ENCODE data around the gene CFAP69. TPM values are rescaled to one million over a fixed set of nuclear protein-coding genes. Genes with fewer than 3 reads are reported as not detected.

CFAP69 gene
- total RNA-seq, 5 donors from 2014 or later (not counting 1 experiment from before 2014, with no cell fraction given), result 0.20 to 0.64 (median 0.41) TPM; not detected in 1

DNA sequence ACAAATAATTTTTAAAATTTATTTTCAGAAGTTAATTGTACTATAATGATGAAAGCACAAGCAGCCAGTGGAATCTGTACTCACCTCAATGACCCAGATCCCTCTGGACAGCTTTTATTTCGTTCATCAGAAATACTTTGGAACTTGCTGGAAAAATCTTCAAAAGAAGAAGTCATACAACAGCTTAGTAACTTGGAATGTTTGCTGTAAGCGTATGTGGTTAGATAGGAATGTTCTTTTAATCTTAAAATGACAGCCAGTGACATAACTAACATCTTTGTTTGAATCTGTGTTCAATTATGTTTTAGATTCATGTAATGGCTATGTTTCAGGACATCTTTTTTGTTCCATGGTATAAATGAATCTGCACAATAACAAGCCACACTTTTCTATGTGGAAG is 26.8 kb downstream of the CFAP69 start:
- Mint-ChIP-seq H3K27me3 (no peaks in the 10 kb centered on the region), H3K27ac (no peak overlapping the region), H3K4me1 (no peaks in the 10 kb centered on the region), H3K36me3 (no peaks in the 10 kb centered on the region), H3K4me3 (no peak overlapping the region), H3K9me3 (no peaks in the 10 kb centered on the region)
- H3K9me3 ChIP-seq, result no peaks in the 10 kb centered on the region
- ATAC-seq (replicated peaks in 1 of 4) (no peak), DNase-seq (no peak)
- H3K27ac ChIP-seq (ENCODE audit: low read length), result no peak overlapping the region
- no peaks in the 10 kb centered on the region for H3K27me3 ChIP-seq (replicated peaks in 1 of 2; ENCODE audit: control insufficient read depth in 2 of 2, extremely low read depth in 1 of 2, insufficient read depth in 2 of 2, low read length in 1 of 2)
- 100% methylated on average over 1 of the region's 2 CpGs for WGBS (ENCODE audit: insufficient coverage)
- no peaks in the 10 kb centered on the region for H3K36me3 ChIP-seq (ENCODE audit: control insufficient read depth in 2 of 2, extremely low read depth in 1 of 2, insufficient read depth in 1 of 2, low read length in 1 of 2)
- H3K4me1 ChIP-seq (ENCODE audit: control insufficient read depth in 1 of 2, extremely low read depth in 1 of 2, insufficient read depth in 2 of 2, low read length in 2 of 2), result no peaks in the 10 kb centered on the region
- POLR2A ChIA-PET, result no interaction called here
- H3K4me3 ChIP-seq (ENCODE audit: control insufficient read depth in 1 of 2, extremely low read depth in 1 of 2, low read length in 1 of 2), result no peak overlapping the region
- CTCF ChIA-PET, result no interaction called here

- Histone ChIP-seq H3K27ac (ENCODE audit: low read length) (no peak overlapping the region), H3K27me3 (replicated peaks in 1 of 2; ENCODE audit: control insufficient read depth in 2 of 2, extremely low read depth in 1 of 2, insufficient read depth in 2 of 2, low read length in 1 of 2) (no peaks in the 10 kb centered on the region), H3K36me3 (ENCODE audit: control insufficient read depth in 2 of 2, extremely low read depth in 1 of 2, insufficient read depth in 1 of 2, low read length in 1 of 2) (no peaks in the 10 kb centered on the region), H3K4me3 (ENCODE audit: control insufficient read depth in 1 of 2, extremely low read depth in 1 of 2, low read length in 1 of 2) (no peak overlapping the region), H3K9me3 (no peaks in the 10 kb centered on the region), H3K4me1 (ENCODE audit: control insufficient read depth in 1 of 2, extremely low read depth in 1 of 2, insufficient read depth in 2 of 2, low read length in 2 of 2) (no peaks in the 10 kb centered on the region)
- ATAC-seq (replicated peaks in 1 of 4) (no peak), DNase-seq (no peak)
- no peaks in the 10 kb centered on the region for H3K36me3 Mint-ChIP-seq
- H3K4me3 Mint-ChIP-seq, result no peak overlapping the region
- H3K27me3 Mint-ChIP-seq, result no peaks in the 10 kb centered on the region
- H3K9me3 Mint-ChIP-seq, result no peaks in the 10 kb centered on the region
- no peaks in the 10 kb centered on the region for H3K4me1 Mint-ChIP-seq
- no CpG with 5 or more reads among the region's 2 CpGs for WGBS (ENCODE audit: insufficient coverage)
- POLR2A ChIA-PET, result no interaction called here
- no peak overlapping the region for H3K27ac Mint-ChIP-seq
- CTCF ChIA-PET, result no interaction called here
Measured at GRCh38 chr7:90272242-90272641, 27.3 kb downstream of the CFAP69 start.

DNA sequence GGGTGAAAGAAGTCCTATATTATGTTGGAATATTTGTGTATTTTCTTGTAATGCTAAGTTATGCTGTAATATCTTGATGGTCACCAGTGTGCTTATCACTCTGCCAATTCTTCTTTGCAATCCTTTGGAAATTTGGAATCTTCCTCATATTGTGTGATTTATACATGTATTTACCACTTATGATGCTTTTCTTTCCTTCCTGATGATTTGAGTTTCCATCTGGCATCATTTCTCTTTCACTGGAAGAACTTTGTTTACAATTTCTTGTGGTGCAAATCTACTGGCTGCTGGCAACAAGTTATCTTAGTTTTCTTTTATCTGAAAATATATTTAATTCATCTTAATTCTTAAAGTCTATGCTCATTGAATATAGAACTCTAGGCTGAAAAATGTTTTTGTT is 29.2 kb downstream of the CFAP69 start:
- Histone ChIP-seq H3K4me1 (ENCODE audit: control insufficient read depth in 1 of 2, extremely low read depth in 1 of 2, insufficient read depth in 2 of 2, low read length in 2 of 2) (no peaks in the 10 kb centered on the region), H3K27ac (ENCODE audit: low read length) (no peak overlapping the region), H3K36me3 (ENCODE audit: control insufficient read depth in 2 of 2, extremely low read depth in 1 of 2, insufficient read depth in 1 of 2, low read length in 1 of 2) (no peaks in the 10 kb centered on the region), H3K4me3 (ENCODE audit: control insufficient read depth in 1 of 2, extremely low read depth in 1 of 2, low read length in 1 of 2) (no peak overlapping the region), H3K27me3 (replicated peaks in 1 of 2; ENCODE audit: control insufficient read depth in 2 of 2, extremely low read depth in 1 of 2, insufficient read depth in 2 of 2, low read length in 1 of 2) (no peaks in the 10 kb centered on the region), H3K9me3 (no peaks in the 10 kb centered on the region)
- DNase-seq (no peak), ATAC-seq (replicated peaks in 1 of 4) (no peak)
- POLR2A ChIA-PET, result no interaction called here
- CTCF ChIA-PET, result no interaction called here
- H3K27ac Mint-ChIP-seq, result no peak overlapping the region
- no peaks in the 10 kb centered on the region for H3K4me1 Mint-ChIP-seq
- H3K4me3 Mint-ChIP-seq, result no peak overlapping the region
- H3K36me3 Mint-ChIP-seq, result no peaks in the 10 kb centered on the region
- H3K27me3 Mint-ChIP-seq, result peaks cover 0 to 4% of the 10 kb centered on the region in 2 donors
- H3K9me3 Mint-ChIP-seq, result no peaks in the 10 kb centered on the region

DNA sequence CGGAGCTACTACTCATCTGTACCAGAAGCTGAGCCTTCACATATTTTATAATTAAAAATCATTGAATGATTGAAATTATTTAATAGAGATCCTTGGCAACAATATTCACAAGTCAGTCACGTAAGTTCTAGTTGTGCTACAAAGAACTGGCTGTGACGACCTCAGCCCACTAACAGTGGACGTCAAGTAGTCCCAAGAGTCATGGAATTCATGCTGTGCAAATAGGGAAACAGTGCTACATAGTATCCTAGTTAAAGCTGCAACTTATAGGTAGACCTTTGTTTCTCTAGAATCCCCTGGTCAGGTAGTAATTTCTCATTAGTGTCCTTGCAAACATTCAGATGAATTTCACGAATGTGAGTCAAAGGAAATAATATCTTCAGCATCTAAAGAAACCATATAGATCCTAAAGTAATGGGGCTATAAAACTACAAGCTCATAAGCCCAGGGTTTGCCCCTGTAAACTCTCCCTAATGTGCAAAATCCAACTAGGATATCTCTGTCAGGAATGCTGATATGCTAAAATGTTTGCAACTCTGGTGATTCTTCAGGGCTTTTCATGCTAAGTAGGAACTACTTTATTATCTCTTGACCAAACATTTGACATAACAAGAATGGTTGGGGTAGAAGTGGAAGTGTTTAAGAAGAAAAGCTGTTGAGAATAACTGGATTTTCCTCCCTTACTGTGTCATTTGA is 31.2 kb downstream of the CFAP69 start:
- H3K4me1 ChIP-seq (ENCODE audit: control insufficient read depth in 1 of 2, extremely low read depth in 1 of 2, insufficient read depth in 2 of 2, low read length in 2 of 2), result no peaks in the 10 kb centered on the region
- Mint-ChIP-seq H3K4me3 (no peak overlapping the region), H3K27me3 (peaks cover 0 to 4% of the 10 kb centered on the region in 2 donors), H3K4me1 (no peaks in the 10 kb centered on the region), H3K36me3 (no peaks in the 10 kb centered on the region), H3K27ac (no peak overlapping the region), H3K9me3 (no peaks in the 10 kb centered on the region)
- ChIA-PET CTCF (interaction anchor here in 1 of 2 donors (1.3 kb wide), 1 partner anchor 151 kb away, joined by 3 read pairs; no protein-coding TSS in a partner anchor), POLR2A (no interaction called here)
- no peaks in the 10 kb centered on the region for H3K27me3 ChIP-seq (replicated peaks in 1 of 2; ENCODE audit: control insufficient read depth in 2 of 2, extremely low read depth in 1 of 2, insufficient read depth in 2 of 2, low read length in 1 of 2)
- H3K36me3 ChIP-seq (ENCODE audit: control insufficient read depth in 2 of 2, extremely low read depth in 1 of 2, insufficient read depth in 1 of 2, low read length in 1 of 2), result no peaks in the 10 kb centered on the region
- H3K9me3 ChIP-seq, result no peaks in the 10 kb centered on the region
- H3K27ac ChIP-seq (ENCODE audit: low read length), result no peak overlapping the region
- DNase-seq (no peak), ATAC-seq (replicated peaks in 1 of 4) (no peak)
- 94% methylated on average over 2 of the region's 5 CpGs for WGBS (ENCODE audit: insufficient coverage)
- H3K4me3 ChIP-seq (ENCODE audit: control insufficient read depth in 1 of 2, extremely low read depth in 1 of 2, low read length in 1 of 2), result no peak overlapping the region

- H3K27ac Mint-ChIP-seq, result no peak overlapping the region
- peaks cover 0 to 4% (median 0%) of the 10 kb centered on the region in 3 donors for H3K9me3 Mint-ChIP-seq
- no peak overlapping the region for H3K27ac ChIP-seq (ENCODE audit: low read length)
- H3K36me3 ChIP-seq (ENCODE audit: control insufficient read depth in 2 of 2, extremely low read depth in 1 of 2, insufficient read depth in 1 of 2, low read length in 1 of 2), result no peaks in the 10 kb centered on the region
- no peaks in the 10 kb centered on the region for H3K4me1 ChIP-seq (ENCODE audit: control insufficient read depth in 1 of 2, extremely low read depth in 1 of 2, insufficient read depth in 2 of 2, low read length in 2 of 2)
- no CpG with 5 or more reads among the region's 3 CpGs for WGBS (ENCODE audit: insufficient coverage)
- no peaks in the 10 kb centered on the region for H3K36me3 Mint-ChIP-seq
- H3K4me3 Mint-ChIP-seq, result no peak overlapping the region
- H3K4me3 ChIP-seq (ENCODE audit: control insufficient read depth in 1 of 2, extremely low read depth in 1 of 2, low read length in 1 of 2), result no peak overlapping the region
- ATAC-seq (replicated peaks in 1 of 4) (no peak), DNase-seq (no peak)
- ChIA-PET CTCF (no interaction called here), POLR2A (no interaction called here)
- H3K9me3 ChIP-seq, result no peaks in the 10 kb centered on the region
- H3K27me3 Mint-ChIP-seq, result peaks cover 0 to 11% of the 10 kb centered on the region in 2 donors
- H3K27me3 ChIP-seq (replicated peaks in 1 of 2; ENCODE audit: control insufficient read depth in 2 of 2, extremely low read depth in 1 of 2, insufficient read depth in 2 of 2, low read length in 1 of 2), result no peaks in the 10 kb centered on the region
- H3K4me1 Mint-ChIP-seq, result peaks cover 0 to 3% (median 3%) of the 10 kb centered on the region in 3 donors
Measured at GRCh38 chr7:90288154-90288553, 43.2 kb downstream of the CFAP69 start.

GRCh38 chr7:90290244-90291113 is 45.5 kb downstream of the CFAP69 start:
- Histone ChIP-seq H3K4me1 (ENCODE audit: control insufficient read depth in 1 of 2, extremely low read depth in 1 of 2, insufficient read depth in 2 of 2, low read length in 2 of 2) (no peaks in the 10 kb centered on the region), H3K27me3 (replicated peaks in 1 of 2; ENCODE audit: control insufficient read depth in 2 of 2, extremely low read depth in 1 of 2, insufficient read depth in 2 of 2, low read length in 1 of 2) (peaks cover 0 to 2% of the 10 kb centered on the region in 2 experiments), H3K4me3 (ENCODE audit: control insufficient read depth in 1 of 2, extremely low read depth in 1 of 2, low read length in 1 of 2) (no peak overlapping the region), H3K27ac (ENCODE audit: low read length) (no peak overlapping the region), H3K36me3 (ENCODE audit: control insufficient read depth in 2 of 2, extremely low read depth in 1 of 2, insufficient read depth in 1 of 2, low read length in 1 of 2) (no peaks in the 10 kb centered on the region), H3K9me3 (no peaks in the 10 kb centered on the region)
- no peaks in the 10 kb centered on the region for H3K36me3 Mint-ChIP-seq
- ChIA-PET POLR2A (interaction anchor here in 1 of 2 donors (0.6 to 0.7 kb wide), 2 partner anchors 11 to 12 kb away, joined by 3 to 4 read pairs; no protein-coding TSS in a partner anchor), CTCF (no interaction called here)
- WGBS (ENCODE audit: insufficient coverage), result 84% methylated on average over 2 of the region's 3 CpGs
- H3K9me3 Mint-ChIP-seq, result peaks cover 4 to 5% (median 4%) of the 10 kb centered on the region in 3 donors
- no peak for DNase-seq
- peaks cover 0 to 2% (median 2%) of the 10 kb centered on the region in 3 donors for H3K4me1 Mint-ChIP-seq
- ATAC-seq (replicated peaks in 1 of 4), result no peak
- H3K4me3 Mint-ChIP-seq, result no peak overlapping the region
- no peak overlapping the region for H3K27ac Mint-ChIP-seq
- peaks cover 0 to 11% of the 10 kb centered on the region in 2 donors for H3K27me3 Mint-ChIP-seq
